Skin of body (tissue), 2 donors: ENCODE measurements around the gene KIF5A. TPM values are rescaled to one million over a fixed set of nuclear protein-coding genes. Genes with fewer than 3 reads are reported as not detected.
"Not testable (repeated sequence)": the region's sequence is repeated elsewhere in the genome, so short reads cannot be mapped to it uniquely, and the experiment has no call there.

Experiments used
- DNase-seq: peaks from one replicate; lab custom pipeline; 2025; lab: John Stamatoyannopoulos, UW
- total RNA-seq: library from RNA; depleted of rRNA; stranded (reverse); fragments of >200 nt; gene quantifications from one replicate; pipeline ENCODE4 v1.2.3, GENCODE V29; 2014

KIF5A gene
- total RNA-seq = 0.39 TPM

DNA sequence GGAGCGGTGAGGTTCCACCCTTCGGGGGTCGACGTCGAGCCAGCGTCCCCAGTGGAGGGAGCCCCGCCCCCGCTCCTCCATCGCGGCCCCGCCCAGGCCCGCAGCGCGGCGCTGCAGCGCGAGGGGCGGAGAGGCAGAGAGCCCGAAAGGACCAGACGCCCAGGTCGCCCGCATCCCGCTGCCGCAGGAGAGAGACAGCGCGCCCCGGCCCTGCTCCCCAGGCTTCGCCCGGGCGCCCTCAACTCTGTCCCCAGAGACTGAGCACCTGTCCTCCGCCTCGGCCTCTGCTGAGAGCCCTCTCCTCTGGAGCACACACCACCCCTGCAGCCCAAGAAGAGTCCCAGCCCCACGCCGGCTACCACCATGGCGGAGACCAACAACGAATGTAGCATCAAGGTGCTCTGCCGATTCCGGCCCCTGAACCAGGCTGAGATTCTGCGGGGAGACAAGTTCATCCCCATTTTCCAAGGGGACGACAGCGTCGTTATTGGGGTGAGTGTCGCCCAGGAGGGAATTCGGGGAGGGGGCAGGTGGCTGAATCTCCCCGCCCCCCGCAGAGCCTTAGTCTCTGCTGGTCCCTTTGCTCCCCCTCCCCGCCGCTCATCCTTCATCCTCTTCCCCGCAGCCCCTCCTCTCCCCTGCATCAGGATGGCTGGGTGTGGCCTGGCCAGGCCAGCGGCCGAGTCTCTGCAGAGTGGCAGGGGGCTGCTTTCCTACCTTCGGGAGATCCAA is at the start of gene KIF5A:
TSS of gene KIF5A (plus strand) at position 136 of the 732 bp plus-strand sequence. CDS start at position 364, 228 bp downstream.
- no peak for DNase-seq

DNA sequence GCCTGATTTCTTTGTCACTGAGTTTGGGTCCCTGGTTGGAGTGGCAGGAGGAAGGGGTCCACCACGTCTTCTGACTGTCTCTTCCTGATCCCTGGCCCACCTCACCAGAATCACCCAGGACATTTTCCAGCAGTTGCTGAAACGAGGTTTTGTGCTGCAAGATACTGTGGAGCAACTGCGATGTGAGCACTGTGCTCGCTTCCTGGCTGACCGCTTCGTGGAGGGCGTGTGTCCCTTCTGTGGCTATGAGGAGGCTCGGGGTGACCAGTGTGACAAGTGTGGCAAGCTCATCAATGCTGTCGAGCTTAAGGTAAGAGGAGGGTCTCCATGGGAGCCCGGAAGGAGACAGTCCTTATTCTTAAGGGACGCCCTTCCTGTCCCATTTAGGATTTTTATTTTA is 49.6 kb upstream of the KIF5A start:
- DNase-seq = no peak

DNA sequence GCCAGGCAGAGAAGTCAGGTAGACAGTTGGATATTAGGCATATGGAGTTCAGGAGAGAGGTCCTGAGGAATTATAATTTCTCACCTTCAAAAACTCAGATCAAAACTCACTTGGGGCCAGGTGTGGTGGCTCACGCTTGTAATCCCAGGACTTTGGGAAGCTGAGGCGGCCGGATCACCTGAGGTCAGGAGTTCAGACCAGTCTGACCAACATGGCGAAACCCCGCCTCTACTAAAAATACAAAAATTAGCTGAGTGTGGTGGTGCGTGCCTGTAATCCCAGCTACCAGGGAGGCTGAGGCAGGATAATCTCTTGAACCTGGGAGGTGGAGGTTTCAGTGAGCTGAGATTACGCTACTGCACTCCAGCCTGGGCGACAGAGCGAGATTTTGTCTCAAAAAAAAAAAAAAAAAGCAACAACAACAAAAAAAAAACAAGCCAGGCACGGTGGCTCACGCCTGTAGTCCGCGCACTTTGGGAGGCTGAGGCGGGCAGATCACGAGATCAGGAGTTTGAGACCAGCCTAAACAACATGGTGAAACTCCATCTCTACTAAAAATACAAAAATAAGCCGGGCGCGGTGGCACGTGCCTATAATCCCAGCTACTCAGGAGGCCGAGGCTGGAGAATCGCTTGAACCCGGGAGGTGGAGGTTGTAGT is 47.4 kb upstream of the KIF5A start:
- not testable (repeated sequence) for DNase-seq

DNA sequence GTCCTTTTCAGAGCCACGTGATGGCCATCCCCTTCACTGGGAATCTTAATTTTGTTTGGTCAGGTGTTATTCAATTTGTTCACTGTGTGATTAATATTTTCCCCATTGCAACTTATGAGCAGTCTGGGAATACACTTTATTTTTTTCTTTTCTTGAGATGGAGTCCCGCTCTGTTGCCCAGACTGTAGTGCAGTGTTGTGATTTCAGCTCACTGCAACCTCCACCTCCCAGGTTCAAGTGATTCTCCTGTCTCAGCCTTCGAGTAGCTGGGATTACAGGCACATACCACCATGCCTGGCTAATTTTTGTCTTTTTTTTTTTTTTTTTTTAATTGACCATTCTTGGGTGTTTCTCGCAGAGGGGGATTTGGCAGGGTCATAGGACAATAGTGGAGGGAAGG is 43.3 kb upstream of the KIF5A start:
- not testable (repeated sequence) for DNase-seq

DNA sequence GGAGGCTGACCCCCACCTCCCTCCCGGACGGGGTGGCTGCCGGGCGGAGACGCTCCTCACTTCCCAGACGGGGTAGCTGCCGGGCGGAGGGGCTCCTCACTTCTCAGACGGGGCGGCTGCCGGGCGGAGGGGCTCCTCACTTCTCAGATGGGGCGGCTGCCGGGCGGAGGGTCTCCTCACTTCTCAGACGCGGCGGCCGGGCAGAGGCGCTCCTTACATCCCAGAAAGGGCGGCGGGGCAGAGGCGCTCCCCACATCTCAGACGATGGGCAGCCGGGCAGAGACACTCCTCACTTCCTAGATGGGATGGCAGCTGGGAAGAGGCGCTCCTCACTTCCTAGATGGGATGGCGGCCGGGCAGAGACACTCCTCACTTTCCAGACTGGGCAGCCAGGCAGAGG is 42.0 kb upstream of the KIF5A start:
- not testable (repeated sequence) for DNase-seq

DNA sequence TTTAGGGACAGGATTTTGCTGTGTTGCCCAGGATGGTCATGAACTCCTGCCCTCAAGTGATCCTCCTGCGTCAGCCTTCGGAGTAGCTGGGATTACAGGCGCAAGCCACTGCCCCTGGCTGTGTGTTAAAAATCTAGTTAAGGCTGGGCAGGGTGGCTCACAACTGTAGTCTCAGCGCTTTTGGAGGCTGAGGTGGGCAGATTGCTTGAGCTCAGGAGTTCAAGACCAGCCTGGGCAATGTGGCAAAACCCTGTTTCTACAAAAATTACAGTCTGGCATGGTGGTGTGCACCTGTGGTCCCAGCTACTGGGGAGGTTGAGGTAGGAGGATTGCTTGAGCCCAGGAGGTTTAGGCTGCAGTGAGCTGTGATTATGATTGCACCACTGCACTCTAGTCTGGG is 38.7 kb upstream of the KIF5A start:
- DNase-seq = no peak

DNA sequence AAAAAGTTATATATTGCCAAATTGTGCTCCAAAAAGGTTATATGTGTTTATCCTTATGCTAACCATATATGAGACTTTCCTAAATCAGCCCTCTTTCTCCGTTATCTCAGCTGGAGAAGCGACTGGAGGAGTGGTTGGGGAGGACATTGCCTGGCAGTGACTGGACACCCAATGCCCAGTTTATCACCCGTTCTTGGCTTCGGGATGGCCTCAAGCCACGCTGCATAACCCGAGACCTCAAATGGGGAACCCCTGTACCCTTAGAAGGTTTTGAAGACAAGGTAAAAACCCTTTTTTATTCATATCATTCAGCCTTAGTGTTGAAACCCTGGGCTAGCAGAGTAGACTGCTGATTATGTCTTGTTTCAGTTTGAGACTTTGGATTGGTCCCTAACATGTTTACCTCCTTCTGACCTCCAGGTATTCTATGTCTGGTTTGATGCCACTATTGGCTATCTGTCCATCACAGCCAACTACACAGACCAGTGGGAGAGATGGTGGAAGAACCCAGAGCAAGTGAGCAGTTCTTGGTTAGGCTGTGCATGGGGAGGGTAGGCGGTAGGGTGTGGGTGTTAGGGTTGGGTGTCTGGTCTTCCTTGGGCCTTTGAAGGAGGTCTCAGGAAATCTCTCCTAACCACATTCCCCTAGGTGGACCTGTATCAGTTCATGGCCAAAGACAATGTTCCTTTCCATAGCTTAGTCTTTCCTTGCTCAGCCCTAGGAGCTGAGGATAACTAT is 38.1 kb upstream of the KIF5A start:
- DNase-seq = no peak

DNA sequence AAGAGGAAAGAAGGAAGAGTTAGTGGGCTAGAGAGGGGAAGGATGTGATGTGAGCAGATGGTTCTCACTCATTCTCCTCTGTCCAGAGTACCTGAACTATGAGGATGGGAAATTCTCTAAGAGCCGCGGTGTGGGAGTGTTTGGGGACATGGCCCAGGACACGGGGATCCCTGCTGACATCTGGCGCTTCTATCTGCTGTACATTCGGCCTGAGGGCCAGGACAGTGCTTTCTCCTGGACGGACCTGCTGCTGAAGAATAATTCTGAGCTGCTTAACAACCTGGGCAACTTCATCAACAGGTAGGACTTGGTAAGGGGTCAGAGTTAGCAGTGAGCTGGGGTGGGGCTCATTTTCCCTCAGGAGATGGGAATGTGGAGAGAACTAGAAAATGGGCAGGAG is 37.2 kb upstream of the KIF5A start:
- DNase-seq = no peak

DNA sequence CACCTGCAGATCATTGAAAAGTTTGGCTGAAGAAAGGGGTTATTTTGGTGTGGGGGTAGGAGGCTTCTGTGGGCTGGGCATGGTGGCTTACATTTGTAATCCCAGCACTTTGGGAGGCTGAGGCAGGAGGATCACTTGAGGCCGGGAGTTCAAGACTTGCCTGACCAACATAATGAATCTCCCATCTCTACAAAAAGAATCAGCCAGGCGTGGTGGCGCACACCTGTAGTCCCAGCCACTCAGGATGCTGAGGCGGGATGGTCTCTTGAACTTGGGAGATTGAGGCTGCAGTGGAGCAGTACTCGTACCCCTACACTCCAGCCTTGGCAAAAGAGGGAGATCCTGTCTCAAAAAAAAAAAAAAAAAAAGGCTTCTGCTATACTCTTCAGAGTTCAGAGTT is 36.6 kb upstream of the KIF5A start:
- DNase-seq = no peak

DNA sequence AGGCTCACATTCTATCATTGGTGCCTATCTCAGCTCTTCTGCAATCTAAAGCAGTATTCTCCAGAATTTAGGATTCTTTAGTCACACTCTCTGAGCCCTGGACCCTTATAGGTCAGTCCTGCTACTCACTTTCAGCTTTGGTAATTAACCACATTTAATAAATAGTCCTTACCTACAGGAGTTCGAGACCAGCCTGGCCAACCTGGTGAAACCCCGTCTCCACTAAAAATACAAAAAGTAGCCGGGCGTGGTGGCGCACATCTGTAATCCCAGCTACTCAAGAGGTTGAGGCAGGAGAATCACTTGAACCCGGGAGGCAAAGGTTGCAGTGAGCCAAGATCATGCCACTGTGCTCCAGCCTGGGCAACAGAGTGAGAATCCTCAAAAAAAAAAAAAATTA is 36.2 kb upstream of the KIF5A start:
- not testable (repeated sequence) for DNase-seq

DNA sequence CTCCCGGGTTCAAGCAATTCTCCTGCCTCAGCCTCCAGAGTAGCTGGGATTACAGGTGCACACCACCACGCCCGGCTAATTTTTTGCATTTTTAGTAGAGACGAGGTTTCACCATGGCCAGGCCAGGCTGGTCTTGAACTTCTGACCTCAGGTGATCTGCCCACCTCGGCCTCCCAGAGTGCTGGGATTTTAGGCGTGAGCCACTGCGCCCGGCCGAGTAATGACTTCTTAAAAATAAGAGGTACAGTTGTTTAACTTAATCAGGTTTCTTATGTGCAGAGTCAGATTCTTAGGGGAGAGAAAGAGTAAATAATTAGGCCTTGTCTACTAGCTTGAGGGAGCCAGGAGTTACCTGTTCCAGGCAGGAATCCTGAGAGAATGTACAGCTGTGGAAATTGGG is 35.6 kb upstream of the KIF5A start:
- DNase-seq = not testable (repeated sequence)

DNA sequence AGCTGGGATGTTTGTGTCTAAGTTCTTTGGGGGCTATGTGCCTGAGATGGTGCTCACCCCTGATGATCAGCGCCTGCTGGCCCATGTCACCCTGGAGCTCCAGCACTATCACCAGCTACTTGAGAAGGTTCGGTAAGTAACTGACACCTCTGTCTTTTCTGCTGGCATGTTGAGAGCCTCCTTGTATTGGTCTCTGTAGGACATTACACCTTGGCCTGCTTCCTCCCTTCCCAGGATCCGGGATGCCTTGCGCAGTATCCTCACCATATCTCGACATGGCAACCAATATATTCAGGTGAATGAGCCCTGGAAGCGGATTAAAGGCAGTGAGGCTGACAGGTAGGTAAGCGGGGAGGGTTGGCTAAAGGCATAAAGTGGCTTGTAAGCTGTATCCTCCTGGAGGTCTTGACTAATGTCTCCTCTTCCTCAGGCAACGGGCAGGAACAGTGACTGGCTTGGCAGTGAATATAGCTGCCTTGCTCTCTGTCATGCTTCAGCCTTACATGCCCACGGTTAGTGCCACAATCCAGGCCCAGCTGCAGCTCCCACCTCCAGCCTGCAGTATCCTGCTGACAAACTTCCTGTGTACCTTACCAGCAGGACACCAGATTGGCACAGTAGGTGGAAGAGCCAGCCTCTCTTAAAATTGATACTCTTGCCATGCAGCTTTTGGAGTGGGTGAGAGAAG is 35.0 kb upstream of the KIF5A start:
- DNase-seq = no peak

DNA sequence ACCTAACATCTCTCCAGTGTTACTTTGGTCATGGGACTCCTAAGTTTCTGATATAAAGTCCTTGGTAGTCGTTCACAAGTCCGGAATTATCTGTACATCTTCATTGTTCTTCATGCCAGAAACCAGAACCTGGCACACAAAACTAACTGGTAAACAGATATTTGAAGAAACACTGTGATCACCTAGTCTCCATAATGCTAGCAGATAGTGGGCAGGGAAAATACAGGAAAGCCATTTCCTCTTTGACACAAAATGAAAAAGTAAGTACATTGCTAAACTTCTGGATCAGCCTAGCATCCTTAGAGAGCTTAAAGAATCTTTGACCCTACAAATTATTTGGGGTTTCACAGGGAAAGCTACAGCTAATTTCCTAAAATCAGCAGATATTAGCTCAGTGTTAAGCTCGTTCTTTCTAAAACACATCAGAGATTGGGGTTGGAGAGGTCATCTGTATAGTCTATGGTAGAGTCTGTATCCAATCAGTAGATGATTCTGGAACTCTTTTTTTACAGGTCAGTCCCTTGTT is 34.4 kb upstream of the KIF5A start:
- DNase-seq = no peak

DNA sequence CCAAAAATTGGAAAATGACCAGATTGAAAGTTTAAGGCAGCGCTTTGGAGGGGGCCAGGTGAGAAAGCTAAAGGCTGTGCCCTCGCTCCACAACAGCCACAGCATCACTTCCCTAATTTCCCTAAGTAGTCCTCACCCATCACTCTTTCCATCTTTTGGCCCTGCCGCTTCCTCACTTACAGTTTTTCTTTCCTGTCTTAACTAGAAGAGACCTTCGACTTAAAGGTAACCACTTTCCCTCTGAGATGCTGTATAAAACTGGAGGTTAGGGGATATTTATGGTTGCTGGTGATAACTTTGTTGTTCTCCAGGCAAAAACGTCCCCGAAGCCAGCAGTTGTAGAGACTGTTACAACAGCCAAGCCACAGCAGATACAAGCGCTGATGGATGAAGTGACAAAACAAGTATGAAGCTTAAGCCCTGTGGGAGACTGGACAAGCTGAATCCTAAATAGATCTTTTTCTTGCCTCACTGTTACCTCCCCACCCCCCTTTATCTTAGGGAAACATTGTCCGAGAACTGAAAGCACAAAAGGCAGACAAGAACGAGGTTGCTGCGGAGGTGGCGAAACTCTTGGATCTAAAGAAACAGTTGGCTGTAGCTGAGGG is 33.8 kb upstream of the KIF5A start:
- DNase-seq = no peak

DNA sequence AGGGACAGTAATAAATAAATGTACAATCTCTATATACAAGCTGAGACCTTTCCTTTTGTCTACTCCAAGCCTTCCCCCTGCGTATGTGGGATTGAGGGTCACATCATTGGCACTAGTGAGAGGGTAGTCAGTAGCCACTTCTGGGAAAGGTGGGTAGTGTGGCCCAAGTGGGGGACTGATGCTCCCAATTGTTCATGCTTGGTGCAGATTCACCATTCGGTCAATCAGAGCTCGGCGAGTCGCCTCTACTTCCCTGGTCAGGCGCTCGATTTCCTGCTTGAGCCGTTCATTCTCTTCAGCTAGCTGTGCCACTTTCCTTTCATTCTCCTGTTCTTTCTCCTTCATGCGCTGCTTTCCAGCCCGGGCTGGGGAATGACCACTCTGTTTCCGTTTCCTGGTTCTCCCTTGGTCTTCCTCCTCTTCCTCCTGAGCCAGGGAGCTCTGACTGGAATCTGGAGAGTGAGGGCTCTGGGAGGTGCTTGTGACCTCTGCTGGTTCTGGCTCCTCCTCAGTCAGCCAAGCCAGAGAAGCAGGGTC is 33.2 kb upstream of the KIF5A start:
- no peak for DNase-seq

DNA sequence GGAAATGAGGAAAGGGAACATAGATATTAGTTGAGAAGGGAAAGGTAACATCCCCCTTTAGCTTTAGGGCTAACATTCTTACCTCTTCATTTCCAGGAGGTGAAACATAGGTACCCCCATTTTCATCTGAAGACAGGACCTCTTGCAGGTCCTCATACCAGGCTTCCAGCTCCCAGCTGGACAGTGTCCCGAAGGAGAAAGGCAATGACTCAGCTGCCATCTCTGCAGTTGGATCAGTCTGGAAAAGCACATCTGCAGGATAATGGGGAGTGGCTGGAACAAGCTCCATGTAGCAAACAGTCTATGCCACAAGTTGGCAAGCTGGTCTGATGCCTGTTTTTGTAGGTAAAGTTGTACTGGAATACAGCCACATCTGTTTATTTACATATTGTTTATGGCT is 32.7 kb upstream of the KIF5A start:
- no peak for DNase-seq

DNA sequence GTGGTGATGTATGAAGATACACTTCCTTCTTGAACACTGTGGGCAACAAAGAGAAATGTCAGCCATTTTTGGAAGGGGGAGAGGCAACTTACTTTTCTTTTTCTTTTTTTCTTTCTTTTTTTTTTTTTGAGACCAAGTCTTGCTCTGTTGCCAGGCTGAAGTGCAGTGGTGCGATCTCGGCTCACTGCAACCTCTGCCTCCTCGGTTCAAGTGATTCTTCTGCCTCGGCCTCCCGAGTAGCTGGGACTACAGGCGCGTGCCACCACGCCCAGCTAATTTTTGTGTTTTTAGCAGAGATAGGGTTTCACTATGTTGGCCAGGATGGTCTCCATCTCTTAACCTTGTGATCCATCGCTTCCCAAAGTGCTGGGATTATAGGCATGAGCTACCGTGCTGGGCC is 32.1 kb upstream of the KIF5A start:
- DNase-seq = not testable (repeated sequence)

DNA sequence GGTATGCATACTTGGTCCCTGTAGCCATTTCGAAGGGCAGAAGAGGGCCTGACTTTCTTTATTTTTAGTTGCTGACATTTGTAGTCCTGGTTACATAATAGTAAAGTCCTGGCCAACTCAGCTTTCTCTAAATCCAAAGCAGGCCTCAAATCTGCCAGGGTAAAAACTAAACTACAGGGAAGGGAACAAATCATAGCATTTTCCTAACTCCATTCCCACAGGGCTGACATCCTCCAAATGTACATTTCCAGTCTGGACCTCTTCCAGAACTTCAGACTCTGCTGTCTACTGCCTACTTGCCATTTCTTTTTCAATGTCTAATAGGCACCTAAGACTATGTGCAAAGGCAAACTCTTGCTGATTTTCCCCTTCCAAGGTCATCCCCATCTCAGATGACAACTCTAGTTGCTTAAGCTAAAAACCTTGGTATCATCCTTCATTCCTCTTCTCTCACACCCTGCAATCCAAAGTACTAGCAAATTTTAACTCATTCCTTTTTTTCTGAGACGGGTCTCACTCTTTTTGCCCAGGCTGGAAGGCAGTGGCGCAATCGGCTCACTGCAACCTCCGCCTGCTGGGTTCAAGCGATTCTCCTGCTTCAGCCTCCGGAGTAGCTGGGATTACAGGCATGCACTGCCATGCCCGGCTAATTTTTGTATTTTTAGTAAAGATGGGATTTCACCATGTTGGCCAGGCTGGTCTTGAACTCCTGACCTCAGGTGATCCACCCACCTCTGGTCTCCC is 31.5 kb upstream of the KIF5A start:
- peak; percentile 59 for DNase-seq

DNA sequence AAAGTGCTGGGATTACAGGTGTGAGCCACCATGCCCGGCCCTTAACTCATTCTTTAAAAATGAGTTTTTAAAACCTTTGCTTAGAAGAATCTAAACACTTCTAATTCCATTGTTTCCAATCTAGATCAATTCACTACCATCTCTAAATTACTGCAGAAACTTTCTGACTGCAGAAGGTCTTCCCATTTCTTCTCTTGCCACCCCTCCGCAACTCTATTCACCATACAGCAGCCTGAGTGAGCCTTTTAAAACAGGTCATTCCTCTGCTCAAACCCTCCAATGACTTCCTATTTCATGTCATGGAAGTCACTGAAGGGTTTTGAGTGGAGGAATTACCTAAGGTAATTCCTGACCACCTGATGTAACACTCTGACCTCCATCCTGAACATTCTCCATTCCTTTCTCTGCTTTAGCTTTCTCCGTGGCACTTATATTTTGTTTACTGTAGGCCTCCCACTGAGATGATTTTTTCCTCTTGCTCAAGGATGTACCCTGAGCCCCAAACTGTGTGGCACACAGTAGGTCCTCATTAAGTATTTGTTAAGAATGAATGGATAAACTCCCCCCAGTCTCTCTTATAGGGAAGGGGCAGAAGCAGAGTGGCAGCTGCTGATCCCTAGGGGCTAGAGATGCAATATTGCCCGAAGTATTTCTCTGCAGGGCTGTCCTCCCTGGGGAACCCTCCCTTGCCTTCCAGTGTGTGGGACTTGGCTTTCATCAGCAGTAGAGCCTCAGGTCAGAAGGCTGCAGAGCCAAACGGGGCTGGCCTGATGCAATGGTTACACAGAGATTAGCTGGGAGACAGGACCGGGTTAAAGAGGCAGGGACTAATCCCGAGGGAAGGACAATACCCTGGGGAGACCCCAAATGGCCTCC is 30.7 kb upstream of the KIF5A start:
- DNase-seq = no peak

DNA sequence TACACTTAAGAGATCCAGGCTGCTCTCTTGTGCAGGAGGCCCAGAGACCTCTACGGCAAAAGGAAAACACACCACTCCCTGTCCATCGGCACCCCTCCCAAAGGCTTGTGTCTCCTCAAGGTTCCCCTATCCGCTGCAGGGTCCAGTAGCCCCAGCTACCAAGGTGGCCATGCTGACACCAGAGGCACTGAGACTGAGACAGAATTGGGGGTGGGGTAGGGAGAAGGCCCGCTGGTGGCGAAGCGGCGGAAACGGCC is 30.1 kb upstream of the KIF5A start:
- no peak for DNase-seq
